ENCODE measurements around the gene PLA2G15. TPM values are rescaled to one million over a fixed set of nuclear protein-coding genes. Genes with fewer than 3 reads are reported as not detected.

PLA2G15 gene
- total and polyA plus RNA-seq, 2 of the 13 experiments (the other 11 are each of a cell fraction or from before 2014, with no cell fraction given), result 14.4 to 23.7 TPM

DNA sequence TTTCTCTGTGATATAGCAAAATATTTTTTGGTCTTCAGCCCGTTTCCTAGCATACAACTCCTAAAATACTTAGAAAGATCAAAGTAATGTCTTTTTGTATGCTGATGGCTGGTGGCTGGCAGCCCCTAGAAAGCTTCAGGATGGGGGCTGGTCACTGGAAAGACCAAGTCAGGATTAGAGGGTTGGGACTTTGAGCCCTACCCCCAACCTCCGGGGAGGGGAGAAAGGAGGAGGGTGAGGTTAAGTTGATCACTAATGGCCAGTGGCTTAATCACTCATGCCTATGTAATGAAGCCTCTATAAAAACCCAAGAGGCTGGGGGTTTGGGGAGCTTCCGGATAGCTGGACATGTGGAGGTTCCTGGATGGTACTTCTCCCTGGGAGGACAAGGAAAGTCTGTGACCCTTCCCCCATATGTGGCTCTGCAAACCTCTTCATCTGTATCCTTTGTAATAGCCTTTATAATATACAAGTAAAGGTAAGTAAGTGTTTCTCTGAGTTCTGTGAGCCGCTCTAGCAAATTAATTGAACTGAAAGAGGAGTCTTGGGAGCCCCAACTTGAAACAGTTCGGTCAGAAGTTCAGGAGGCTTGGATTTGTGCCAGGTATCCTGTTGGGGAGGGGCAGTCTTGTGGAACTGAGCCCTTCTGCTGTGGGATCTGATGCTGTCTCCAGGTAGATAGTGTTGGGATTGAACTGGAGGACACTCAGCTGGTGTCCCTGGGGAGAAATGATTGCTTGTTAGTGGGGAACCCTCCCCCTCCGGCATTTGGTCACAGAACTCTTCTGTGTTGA lies 22.6 kb downstream of the PLA2G15 start (continued):
- TF ChIP-seq, protein P1, sequence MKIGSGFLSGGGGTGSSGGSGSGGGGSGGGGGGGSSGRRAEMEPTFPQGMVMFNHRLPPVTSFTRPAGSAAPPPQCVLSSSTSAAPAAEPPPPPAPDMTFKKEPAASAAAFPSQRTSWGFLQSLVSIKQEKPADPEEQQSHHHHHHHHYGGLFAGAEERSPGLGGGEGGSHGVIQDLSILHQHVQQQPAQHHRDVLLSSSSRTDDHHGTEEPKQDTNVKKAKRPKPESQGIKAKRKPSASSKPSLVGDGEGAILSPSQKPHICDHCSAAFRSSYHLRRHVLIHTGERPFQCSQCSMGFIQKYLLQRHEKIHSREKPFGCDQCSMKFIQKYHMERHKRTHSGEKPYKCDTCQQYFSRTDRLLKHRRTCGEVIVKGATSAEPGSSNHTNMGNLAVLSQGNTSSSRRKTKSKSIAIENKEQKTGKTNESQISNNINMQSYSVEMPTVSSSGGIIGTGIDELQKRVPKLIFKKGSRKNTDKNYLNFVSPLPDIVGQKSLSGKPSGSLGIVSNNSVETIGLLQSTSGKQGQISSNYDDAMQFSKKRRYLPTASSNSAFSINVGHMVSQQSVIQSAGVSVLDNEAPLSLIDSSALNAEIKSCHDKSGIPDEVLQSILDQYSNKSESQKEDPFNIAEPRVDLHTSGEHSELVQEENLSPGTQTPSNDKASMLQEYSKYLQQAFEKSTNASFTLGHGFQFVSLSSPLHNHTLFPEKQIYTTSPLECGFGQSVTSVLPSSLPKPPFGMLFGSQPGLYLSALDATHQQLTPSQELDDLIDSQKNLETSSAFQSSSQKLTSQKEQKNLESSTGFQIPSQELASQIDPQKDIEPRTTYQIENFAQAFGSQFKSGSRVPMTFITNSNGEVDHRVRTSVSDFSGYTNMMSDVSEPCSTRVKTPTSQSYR (CRISPR knock-in tag; IDR thresholded peaks at IDR 0.05; ENCODE audit: borderline replicate concordance), result peak; percentile 77; the same call in 1 of the 2 replicates
- TF ChIP-seq, protein P2, sequence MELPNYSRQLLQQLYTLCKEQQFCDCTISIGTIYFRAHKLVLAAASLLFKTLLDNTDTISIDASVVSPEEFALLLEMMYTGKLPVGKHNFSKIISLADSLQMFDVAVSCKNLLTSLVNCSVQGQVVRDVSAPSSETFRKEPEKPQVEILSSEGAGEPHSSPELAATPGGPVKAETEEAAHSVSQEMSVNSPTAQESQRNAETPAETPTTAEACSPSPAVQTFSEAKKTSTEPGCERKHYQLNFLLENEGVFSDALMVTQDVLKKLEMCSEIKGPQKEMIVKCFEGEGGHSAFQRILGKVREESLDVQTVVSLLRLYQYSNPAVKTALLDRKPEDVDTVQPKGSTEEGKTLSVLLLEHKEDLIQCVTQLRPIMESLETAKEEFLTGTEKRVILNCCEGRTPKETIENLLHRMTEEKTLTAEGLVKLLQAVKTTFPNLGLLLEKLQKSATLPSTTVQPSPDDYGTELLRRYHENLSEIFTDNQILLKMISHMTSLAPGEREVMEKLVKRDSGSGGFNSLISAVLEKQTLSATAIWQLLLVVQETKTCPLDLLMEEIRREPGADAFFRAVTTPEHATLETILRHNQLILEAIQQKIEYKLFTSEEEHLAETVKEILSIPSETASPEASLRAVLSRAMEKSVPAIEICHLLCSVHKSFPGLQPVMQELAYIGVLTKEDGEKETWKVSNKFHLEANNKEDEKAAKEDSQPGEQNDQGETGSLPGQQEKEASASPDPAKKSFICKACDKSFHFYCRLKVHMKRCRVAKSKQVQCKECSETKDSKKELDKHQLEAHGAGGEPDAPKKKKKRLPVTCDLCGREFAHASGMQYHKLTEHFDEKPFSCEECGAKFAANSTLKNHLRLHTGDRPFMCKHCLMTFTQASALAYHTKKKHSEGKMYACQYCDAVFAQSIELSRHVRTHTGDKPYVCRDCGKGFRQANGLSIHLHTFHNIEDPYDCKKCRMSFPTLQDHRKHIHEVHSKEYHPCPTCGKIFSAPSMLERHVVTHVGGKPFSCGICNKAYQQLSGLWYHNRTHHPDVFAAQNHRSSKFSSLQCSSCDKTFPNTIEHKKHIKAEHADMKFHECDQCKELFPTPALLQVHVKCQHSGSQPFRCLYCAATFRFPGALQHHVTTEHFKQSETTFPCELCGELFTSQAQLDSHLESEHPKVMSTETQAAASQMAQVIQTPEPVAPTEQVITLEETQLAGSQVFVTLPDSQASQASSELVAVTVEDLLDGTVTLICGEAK (IDR thresholded peaks at IDR 0.05), result no peak
- TF ChIP-seq, protein P2 (CRISPR knock-in tag; IDR thresholded peaks at IDR 0.05), result no peak
- TF ChIP-seq RCOR2 (CRISPR knock-in tag; IDR thresholded peaks at IDR 0.05) (no peak), ZNF589 (CRISPR knock-in tag; conservative IDR thresholded peaks at IDR 0.05) (no peak), SNAI1 (CRISPR knock-in tag; IDR thresholded peaks at IDR 0.05; ENCODE audit: borderline replicate concordance) (peak; percentile 75; the same call in 1 of the 2 replicates), ARID2 (CRISPR knock-in tag; IDR thresholded peaks at IDR 0.05; ENCODE audit: borderline replicate concordance) (no peak), ZNF607 (CRISPR knock-in tag; IDR thresholded peaks at IDR 0.05; ENCODE audit: borderline replicate concordance) (no peak), ZC3H4 (CRISPR knock-in tag; IDR thresholded peaks at IDR 0.05; ENCODE audit: borderline replicate concordance) (no peak), FOXK2 (IDR thresholded peaks at IDR 0.05) (no peak), ZNF468 (CRISPR knock-in tag; IDR thresholded peaks at IDR 0.05) (no peak), SRSF9 (IDR thresholded peaks at IDR 0.05; ENCODE audit: borderline replicate concordance, insufficient read depth, low read depth, low read length, poor library complexity, severe bottlenecking) (no peak)
- TF ChIP-seq, protein P3, sequence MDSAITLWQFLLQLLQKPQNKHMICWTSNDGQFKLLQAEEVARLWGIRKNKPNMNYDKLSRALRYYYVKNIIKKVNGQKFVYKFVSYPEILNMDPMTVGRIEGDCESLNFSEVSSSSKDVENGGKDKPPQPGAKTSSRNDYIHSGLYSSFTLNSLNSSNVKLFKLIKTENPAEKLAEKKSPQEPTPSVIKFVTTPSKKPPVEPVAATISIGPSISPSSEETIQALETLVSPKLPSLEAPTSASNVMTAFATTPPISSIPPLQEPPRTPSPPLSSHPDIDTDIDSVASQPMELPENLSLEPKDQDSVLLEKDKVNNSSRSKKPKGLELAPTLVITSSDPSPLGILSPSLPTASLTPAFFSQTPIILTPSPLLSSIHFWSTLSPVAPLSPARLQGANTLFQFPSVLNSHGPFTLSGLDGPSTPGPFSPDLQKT (CRISPR knock-in tag; IDR thresholded peaks at IDR 0.05; ENCODE audit: borderline replicate concordance), result no peak
- TF ChIP-seq, protein P4, sequence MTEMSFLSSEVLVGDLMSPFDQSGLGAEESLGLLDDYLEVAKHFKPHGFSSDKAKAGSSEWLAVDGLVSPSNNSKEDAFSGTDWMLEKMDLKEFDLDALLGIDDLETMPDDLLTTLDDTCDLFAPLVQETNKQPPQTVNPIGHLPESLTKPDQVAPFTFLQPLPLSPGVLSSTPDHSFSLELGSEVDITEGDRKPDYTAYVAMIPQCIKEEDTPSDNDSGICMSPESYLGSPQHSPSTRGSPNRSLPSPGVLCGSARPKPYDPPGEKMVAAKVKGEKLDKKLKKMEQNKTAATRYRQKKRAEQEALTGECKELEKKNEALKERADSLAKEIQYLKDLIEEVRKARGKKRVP (CRISPR knock-in tag; IDR thresholded peaks at IDR 0.05), result no peak

Data from HepG2 (cell line).